SJSA1 (cell line): ENCODE data around the gene NKD1. TPM values are rescaled to one million over a fixed set of nuclear protein-coding genes. Genes with fewer than 3 reads are reported as not detected.
A peak's percentile ranks its signal among the peaks of the same experiment; 100 is the strongest.

Experiments used
- DNase-seq, 2 experiments: peaks; one replicate each; pipeline ENCODE4 v3.0.0-alpha.2; 2015 to 2020; ENCODE audit warnings: low spot score in 2 of 2, low read depth in 1 of 2
- H3K27ac ChIP-seq: fragments of 250-450 bp; sonication (Bioruptor Pico); 2 replicates; pipeline ENCODE4 v1.5.1; 2020; ENCODE audit warnings: mild to moderate bottlenecking, moderate library complexity
- H3K27me3 ChIP-seq: fragments of 250-450 bp; sonication (Bioruptor Pico); replicated peaks from 2 replicates; pipeline ENCODE4 v1.5.1; 2020; ENCODE audit warnings: mild to moderate bottlenecking, moderate library complexity
- H3K36me3 ChIP-seq: fragments of 250-450 bp; sonication (Bioruptor Pico); 2 replicates; pipeline ENCODE4 v1.5.1; 2020; ENCODE audit warnings: mild to moderate bottlenecking
- H3K4me1 ChIP-seq: fragments of 250-450 bp; sonication (Bioruptor Pico); replicated peaks from 2 replicates; pipeline ENCODE4 v1.6.1; 2021; ENCODE audit warnings: mild to moderate bottlenecking
- H3K4me3 ChIP-seq: fragments of 250-450 bp; sonication (Bioruptor Pico); 2 replicates; pipeline ENCODE4 v1.5.1; 2020; ENCODE audit warnings: mild to moderate bottlenecking
- H3K9me3 ChIP-seq: fragments of 250-450 bp; sonication (Bioruptor Pico); replicated peaks from 2 replicates; pipeline ENCODE4 v1.5.1; 2020; ENCODE audit warnings: mild to moderate bottlenecking
- total RNA-seq: library from RNA; depleted of rRNA; stranded (reverse); fragments of >200 nt; shearing (Covaris generic); gene quantifications from 2 replicates; pipeline ENCODE4 v1.2.3, GENCODE V29; 2014

Gene NKD1
- total RNA-seq, 1 experiment from 2014 or later, result 0.42 TPM

DNA sequence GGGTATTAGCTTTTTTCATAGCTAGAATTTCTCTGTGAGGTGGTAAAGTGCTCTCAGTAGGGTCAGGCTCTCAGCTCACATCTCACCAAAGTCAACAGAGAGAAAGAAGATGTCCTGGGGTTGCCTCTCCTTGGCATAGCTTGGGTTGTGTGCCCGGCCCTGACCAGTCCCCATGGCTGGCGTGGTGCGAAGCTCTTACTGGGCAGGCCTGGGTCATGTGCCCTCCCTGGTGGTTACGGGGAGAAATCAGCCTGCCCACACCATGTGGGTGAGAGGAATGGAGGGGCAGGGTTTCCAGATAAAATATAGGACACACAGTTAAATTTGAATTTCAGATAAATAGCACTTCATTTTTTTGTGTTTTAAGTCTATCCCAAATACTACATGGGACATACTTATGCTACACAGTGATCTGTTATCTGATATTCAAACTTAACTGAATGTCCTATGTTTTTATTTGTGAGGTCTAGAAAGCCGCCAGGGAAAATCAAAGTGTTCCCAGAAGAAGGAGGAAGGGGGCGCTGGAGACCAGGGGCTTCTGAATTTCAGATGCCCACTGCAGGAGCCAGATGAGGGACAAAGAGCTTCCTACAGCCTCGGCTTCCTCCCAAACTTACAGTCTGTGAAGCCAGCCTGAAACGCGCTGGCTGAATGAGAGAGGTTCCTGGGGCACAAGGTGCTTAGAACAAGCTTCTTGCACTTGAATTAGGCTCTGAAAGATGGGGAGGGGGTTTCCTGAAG is 45.4 kb downstream of the NKD1 start:
- peak in 1 of 2 experiments; percentile 14 for DNase-seq
- Histone ChIP-seq H3K4me3 (no peak overlapping the region), H3K27me3 (no peaks in the 10 kb centered on the region), H3K4me1 (no peaks in the 10 kb centered on the region), H3K9me3 (no peaks in the 10 kb centered on the region), H3K27ac (no peak overlapping the region), H3K36me3 (no peaks in the 10 kb centered on the region)

- DNase-seq, result no peak
- no peaks in the 10 kb centered on the region for H3K4me1 ChIP-seq
- H3K27ac ChIP-seq, result no peak overlapping the region
- H3K27me3 ChIP-seq, result no peaks in the 10 kb centered on the region
- H3K9me3 ChIP-seq, result no peaks in the 10 kb centered on the region
- H3K4me3 ChIP-seq, result no peak overlapping the region
- H3K36me3 ChIP-seq, result no peaks in the 10 kb centered on the region
Observed at GRCh38 chr16:50594308-50595260, 46.4 kb downstream of the NKD1 start.

GRCh38 chr16:50595859-50596258 is 47.7 kb downstream of the NKD1 start:
- Histone ChIP-seq H3K4me1 (no peaks in the 10 kb centered on the region), H3K27me3 (no peaks in the 10 kb centered on the region), H3K36me3 (no peaks in the 10 kb centered on the region), H3K4me3 (no peak overlapping the region), H3K27ac (no peak overlapping the region), H3K9me3 (no peaks in the 10 kb centered on the region)
- DNase-seq, result no peak

DNA sequence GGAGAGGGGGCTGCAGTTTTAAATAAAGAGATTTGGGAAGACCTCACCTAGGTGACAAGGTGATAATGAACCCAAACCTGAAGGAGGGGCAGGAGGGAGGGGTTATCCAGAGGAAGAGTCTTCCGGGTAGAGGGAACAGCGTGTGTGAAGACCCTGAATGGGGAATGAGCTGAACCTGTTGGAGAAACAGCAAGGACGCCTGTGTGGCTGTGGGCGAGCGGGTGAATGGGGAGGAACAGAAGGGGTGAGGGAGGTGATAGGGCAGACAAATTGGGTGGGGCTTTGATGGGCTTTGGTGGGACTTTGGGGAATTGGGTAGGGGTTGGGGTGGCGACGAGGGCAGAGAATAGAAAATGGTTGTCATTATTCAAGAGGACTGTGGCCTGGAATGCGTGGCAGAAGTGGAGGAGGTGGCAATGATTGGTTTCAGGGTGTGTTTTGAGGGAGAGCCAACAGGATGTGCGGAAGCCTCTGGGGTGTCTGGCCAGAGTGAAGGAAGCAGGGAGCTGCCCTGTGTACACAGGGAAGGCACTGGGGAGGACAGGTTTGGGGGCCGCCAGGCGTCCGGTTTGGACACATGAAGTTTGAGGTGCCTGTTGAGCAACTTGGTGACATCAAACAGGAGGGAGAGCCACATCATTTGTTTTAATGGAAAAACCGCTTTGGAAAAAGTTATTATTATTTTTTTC is 48.7 kb downstream of the NKD1 start:
- DNase-seq, result no peak
- Histone ChIP-seq H3K4me1 (no peaks in the 10 kb centered on the region), H3K27me3 (no peaks in the 10 kb centered on the region), H3K4me3 (no peak overlapping the region), H3K9me3 (no peaks in the 10 kb centered on the region), H3K27ac (no peak overlapping the region), H3K36me3 (no peaks in the 10 kb centered on the region)

GRCh38 chr16:50597563-50598255 is 49.5 kb downstream of the NKD1 start:
- no peak overlapping the region for H3K27ac ChIP-seq
- no peaks in the 10 kb centered on the region for H3K36me3 ChIP-seq
- no peaks in the 10 kb centered on the region for H3K27me3 ChIP-seq

GRCh38 chr16:50598256-50598894 is 50.2 kb downstream of the NKD1 start:
- H3K4me1 ChIP-seq, result peaks cover 14% of the 10 kb centered on the region
- no peak overlapping the region for H3K27ac ChIP-seq
- H3K9me3 ChIP-seq, result no peaks in the 10 kb centered on the region
- H3K27me3 ChIP-seq, result no peaks in the 10 kb centered on the region
- no peaks in the 10 kb centered on the region for H3K36me3 ChIP-seq
- no peak overlapping the region for H3K4me3 ChIP-seq
- DNase-seq, result no peak

More at GRCh38 chr16:50597563-50598255, 49.5 kb downstream of the NKD1 start:
- DNase-seq, result no peak
- no peak overlapping the region for H3K4me3 ChIP-seq
- no peaks in the 10 kb centered on the region for H3K9me3 ChIP-seq
- H3K4me1 ChIP-seq, result peaks cover 8% of the 10 kb centered on the region

DNA sequence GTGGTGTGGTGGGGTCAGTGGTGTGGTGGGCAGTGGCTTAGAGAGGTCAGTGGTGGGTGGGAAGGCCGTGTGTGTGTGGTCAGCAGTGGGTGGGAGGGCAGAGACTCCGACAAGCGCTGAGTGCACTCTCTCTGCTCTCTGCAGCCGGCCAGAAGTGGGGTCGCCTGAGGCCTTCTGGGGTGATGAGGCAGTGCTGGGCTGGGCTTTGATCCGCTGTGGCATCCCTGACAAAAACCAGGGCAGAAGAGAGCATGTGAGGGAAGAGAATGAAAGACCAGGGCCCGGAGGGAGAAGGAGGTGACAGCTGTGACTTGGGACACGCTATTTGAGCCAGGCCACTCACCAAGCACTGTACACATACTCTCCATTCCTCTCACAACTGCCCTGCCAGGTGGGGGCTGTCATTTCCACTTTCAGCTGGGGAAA is 50.8 kb downstream of the NKD1 start:
- no peaks in the 10 kb centered on the region for H3K36me3 ChIP-seq
- H3K9me3 ChIP-seq, result no peaks in the 10 kb centered on the region
- H3K4me1 ChIP-seq, result peaks cover 20% of the 10 kb centered on the region
- H3K27ac ChIP-seq, result no peak overlapping the region
- DNase-seq, result no peak
- no peak overlapping the region for H3K4me3 ChIP-seq
- H3K27me3 ChIP-seq, result no peaks in the 10 kb centered on the region

GRCh38 chr16:50599494-50599893 is 51.3 kb downstream of the NKD1 start:
- Histone ChIP-seq H3K27ac (no peak overlapping the region), H3K27me3 (no peaks in the 10 kb centered on the region), H3K9me3 (no peaks in the 10 kb centered on the region), H3K4me1 (peaks cover 23% of the 10 kb centered on the region), H3K36me3 (no peaks in the 10 kb centered on the region), H3K4me3 (no peak overlapping the region)
- DNase-seq, result no peak

GRCh38 chr16:50600582-50601283 is 52.5 kb downstream of the NKD1 start:
- H3K9me3 ChIP-seq, result no peaks in the 10 kb centered on the region
- no peaks in the 10 kb centered on the region for H3K27me3 ChIP-seq
- no peak overlapping the region for H3K27ac ChIP-seq
- DNase-seq, result no peak
- H3K4me1 ChIP-seq, result peaks cover 23% of the 10 kb centered on the region
- H3K4me3 ChIP-seq, result no peak overlapping the region
- H3K36me3 ChIP-seq, result no peaks in the 10 kb centered on the region

DNA sequence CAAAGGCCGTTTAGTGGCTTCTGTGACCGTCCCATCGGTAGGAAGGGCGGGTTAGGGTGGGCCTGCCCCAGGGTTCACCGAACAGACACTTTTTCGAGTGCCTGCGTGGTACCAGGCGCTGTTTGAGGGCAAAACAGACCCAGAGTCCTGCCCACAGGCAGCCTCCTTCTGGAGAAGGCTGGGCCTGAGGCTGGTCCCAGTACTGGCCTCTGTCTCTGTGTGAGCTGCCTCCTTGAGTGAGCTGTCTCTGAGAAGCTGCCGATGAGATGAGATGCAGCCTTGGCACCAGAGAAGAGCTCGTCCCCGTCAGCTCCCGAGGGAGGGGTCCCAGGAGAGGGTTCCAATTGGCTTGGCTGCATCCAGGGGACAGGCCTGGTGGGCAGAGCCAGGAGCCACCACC is 53.1 kb downstream of the NKD1 start:
- Histone ChIP-seq H3K4me1 (peaks cover 23% of the 10 kb centered on the region), H3K9me3 (no peaks in the 10 kb centered on the region), H3K27me3 (no peaks in the 10 kb centered on the region), H3K27ac (no peak overlapping the region), H3K36me3 (no peaks in the 10 kb centered on the region), H3K4me3 (no peak overlapping the region)
- no peak for DNase-seq

DNA sequence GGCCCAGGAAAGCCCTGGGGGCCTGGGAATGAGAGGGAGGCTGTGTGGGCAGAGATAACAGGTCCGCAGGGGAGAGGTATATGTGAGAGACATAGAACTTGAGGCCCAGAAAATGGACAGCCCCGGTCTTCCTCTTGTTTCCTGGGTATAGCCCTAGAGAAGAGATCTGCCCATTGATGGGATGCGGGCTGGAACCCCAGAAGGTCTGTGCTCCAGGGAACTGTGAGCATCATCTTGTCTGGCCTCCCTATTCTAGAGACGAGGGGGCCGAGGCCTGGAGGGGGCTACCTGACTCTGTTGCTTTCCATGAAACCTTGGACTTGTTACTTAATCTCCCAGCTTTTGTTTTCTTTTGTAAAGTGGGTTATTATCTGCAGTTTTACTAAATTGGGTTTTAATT is 53.9 kb downstream of the NKD1 start:
- H3K27ac ChIP-seq, result no peak overlapping the region
- no peaks in the 10 kb centered on the region for H3K27me3 ChIP-seq
- H3K9me3 ChIP-seq, result no peaks in the 10 kb centered on the region
- DNase-seq, result no peak
- H3K4me3 ChIP-seq, result no peak overlapping the region
- H3K36me3 ChIP-seq, result no peaks in the 10 kb centered on the region
- H3K4me1 ChIP-seq, result peaks cover 23% of the 10 kb centered on the region

GRCh38 chr16:50602531-50603205 is 54.5 kb downstream of the NKD1 start:
- Histone ChIP-seq H3K9me3 (no peaks in the 10 kb centered on the region), H3K36me3 (no peaks in the 10 kb centered on the region)

More at GRCh38 chr16:50602531-50603205, 54.5 kb downstream of the NKD1 start:
- H3K4me1 ChIP-seq, result peaks cover 23% of the 10 kb centered on the region
- H3K4me3 ChIP-seq, result no peak overlapping the region
- peak overlapping the region; percentile 46 for H3K27ac ChIP-seq
- H3K27me3 ChIP-seq, result no peaks in the 10 kb centered on the region
- DNase-seq, result no peak
